Panc1 (cell line): ENCODE data around the gene FGF22. TPM values are rescaled to one million over a fixed set of nuclear protein-coding genes. Genes with fewer than 3 reads are reported as not detected.
A peak's percentile ranks its signal among the peaks of the same experiment; 100 is the strongest.

Experiments
- ATAC-seq: fragments of 200-7000 bp; cut with Tn5 transposase; 2 replicates; pipeline ENCODE4 v1.9.1; 2020; ENCODE audit warnings: mild to moderate bottlenecking, moderate library complexity
- Bru-seq: library from RNA; stranded (reverse); fragments of 400-500 nt; gene quantifications from one replicate; lab custom pipeline; 2021; lab: Mats Ljungman, UMichigan
- BruChase-seq, 2 experiments: library from RNA; stranded (reverse); fragments of 400-500 nt; gene quantifications; one replicate each; lab custom pipeline; 2021; lab: Mats Ljungman, UMichigan
- BruUV-seq: library from RNA; stranded (reverse); fragments of 400-500 nt; replicated peaks from 2 replicates; lab custom pipeline; 2021; lab: Mats Ljungman, UMichigan
- CTCF ChIA-PET: fragments of 300-600 bp; sonication (Branson Sonifier 250); formaldehyde crosslinking; loops from one replicate; lab custom pipeline; 2022; ENCODE audit warnings: antibody characterized with exemption; lab: Charles Lee
- POLR2A ChIA-PET: fragments of 300-600 bp; sonication (Branson Sonifier 250); formaldehyde crosslinking; loops from one replicate; lab custom pipeline; 2022; ENCODE audit warnings: antibody characterized with exemption; lab: Charles Lee
- DNase-seq: peaks from one replicate; pipeline ENCODE4 v3.0.0-alpha.2; 2010; ENCODE audit warnings: low read depth, low spot score
- H3K27ac ChIP-seq: 2 replicates; pipeline ENCODE4 v1.5.1; 2011; ENCODE audit warnings: mild to moderate bottlenecking, low read length, inconsistent platforms
- H3K27me3 ChIP-seq: fragments of 200-500 bp; sonication (Bioruptor generic); 2 replicates; pipeline ENCODE4 v1.6.0; 2014; ENCODE audit warnings: low read length, inconsistent platforms; ENCODE audit not compliant: control insufficient read depth, insufficient read depth
- H3K36me3 ChIP-seq: fragments of 200-500 bp; sonication (Bioruptor generic); 2 replicates; pipeline ENCODE4 v1.5.1; 2014; ENCODE audit warnings: inconsistent platforms, mild to moderate bottlenecking, low read length, moderate library complexity; ENCODE audit not compliant: control insufficient read depth, insufficient read depth
- H3K4me1 ChIP-seq: 2 replicates; pipeline ENCODE4 v1.5.1; 2011; ENCODE audit warnings: inconsistent platforms, mild to moderate bottlenecking, low read length, moderate library complexity; ENCODE audit not compliant: control insufficient read depth, insufficient read depth
- H3K4me3 ChIP-seq, 2 experiments: 2 replicates each; pipeline ENCODE4 v1.5.1; 2011 to 2012; ENCODE audit warnings: low read depth in 2 of 2, low read length in 2 of 2, mild to moderate bottlenecking in 2 of 2, inconsistent platforms in 1 of 2, moderate library complexity in 1 of 2
- H3K9me3 ChIP-seq: fragments of 200-500 bp; sonication (Bioruptor generic); 2 replicates; pipeline ENCODE4 v1.5.1; 2014; ENCODE audit warnings: low read depth, mild to moderate bottlenecking, inconsistent platforms, low read length, moderate library complexity; ENCODE audit not compliant: control insufficient read depth, insufficient read depth
- POLR2AphosphoS5 ChIP-seq: IDR thresholded peaks from 2 replicates; pipeline ENCODE4 v1.6.1; 2012; ENCODE audit warnings: mild to moderate bottlenecking, low read depth, low read length, moderate library complexity
- SIN3A ChIP-seq: IDR thresholded peaks from 2 replicates; pipeline ENCODE4 v1.6.1; 2012; ENCODE audit warnings: low read depth, mild to moderate bottlenecking, low read length, moderate library complexity, borderline replicate concordance; ENCODE audit not compliant: insufficient read depth
- TCF7L2 ChIP-seq: IDR thresholded peaks from 2 replicates; pipeline ENCODE4 v1.6.1; 2011; ENCODE audit warnings: mild to moderate bottlenecking, low read depth, low read length, inconsistent platforms
- in situ Hi-C: cut with HindIII; loops from 2 replicates; pipeline ENCODE4 v1.10.0; 2016; ENCODE audit warnings: low sequenced_read_pairs, low pct_unique_long_range_greater_than_20kb
- intact Hi-C: fragments of 100-400 bp; cut with micrococcal nuclease; formaldehyde crosslinking; loops from one replicate; pipeline ENCODE4 v1.10.0; 2022; ENCODE audit not compliant: unreplicated experiment
- long read RNA-seq: library from polyadenylated mRNA; unstranded; transcript quantifications from one replicate; pipeline ENCODE4 v2.0.0, GENCODE V29; 2021; ENCODE audit not compliant: unreplicated experiment
- polyA plus RNA-seq: library from polyadenylated mRNA; unstranded; fragments of >200 nt; gene quantifications from one replicate; pipeline ENCODE4 v1.2.1, GENCODE V29; 2012; ENCODE audit warnings: missing spikeins; ENCODE audit not compliant: insufficient read length
- total RNA-seq: library from RNA; stranded (reverse); gene quantifications from one replicate; pipeline ENCODE4 v1.2.1, GENCODE V29; 2021; ENCODE audit not compliant: unreplicated experiment
- TF ChIP-seq, protein P1 (sequence below): fragments of 450-650 bp; IDR thresholded peaks from 2 replicates; pipeline ENCODE4 v1.5.1; 2017; ENCODE audit warnings: mild to moderate bottlenecking
- TF ChIP-seq, protein P2 (sequence below), 2 experiments: IDR thresholded peaks; 2 replicates each; pipeline ENCODE4 v1.6.1; 2011 to 2012; ENCODE audit warnings: low read depth in 2 of 2, control low read depth in 1 of 2, low read length in 1 of 2, mild to moderate bottlenecking in 1 of 2, moderate library complexity in 1 of 2; ENCODE audit not compliant: insufficient read depth in 1 of 2

FGF22 gene
- total RNA-seq (0.72 TPM), Bru-seq, nascent RNA (percentile 30 among the genes with signal in this experiment), BruChase-seq, experiment 1, labeled RNA remaining after a 2-hour chase (percentile 23 among the genes with signal in this experiment), BruChase-seq, experiment 2, labeled RNA remaining after a 6-hour chase (percentile 30 among the genes with signal in this experiment)
- 0.48 TPM for polyA plus RNA-seq
- long read RNA-seq = 0 reads

DNA sequence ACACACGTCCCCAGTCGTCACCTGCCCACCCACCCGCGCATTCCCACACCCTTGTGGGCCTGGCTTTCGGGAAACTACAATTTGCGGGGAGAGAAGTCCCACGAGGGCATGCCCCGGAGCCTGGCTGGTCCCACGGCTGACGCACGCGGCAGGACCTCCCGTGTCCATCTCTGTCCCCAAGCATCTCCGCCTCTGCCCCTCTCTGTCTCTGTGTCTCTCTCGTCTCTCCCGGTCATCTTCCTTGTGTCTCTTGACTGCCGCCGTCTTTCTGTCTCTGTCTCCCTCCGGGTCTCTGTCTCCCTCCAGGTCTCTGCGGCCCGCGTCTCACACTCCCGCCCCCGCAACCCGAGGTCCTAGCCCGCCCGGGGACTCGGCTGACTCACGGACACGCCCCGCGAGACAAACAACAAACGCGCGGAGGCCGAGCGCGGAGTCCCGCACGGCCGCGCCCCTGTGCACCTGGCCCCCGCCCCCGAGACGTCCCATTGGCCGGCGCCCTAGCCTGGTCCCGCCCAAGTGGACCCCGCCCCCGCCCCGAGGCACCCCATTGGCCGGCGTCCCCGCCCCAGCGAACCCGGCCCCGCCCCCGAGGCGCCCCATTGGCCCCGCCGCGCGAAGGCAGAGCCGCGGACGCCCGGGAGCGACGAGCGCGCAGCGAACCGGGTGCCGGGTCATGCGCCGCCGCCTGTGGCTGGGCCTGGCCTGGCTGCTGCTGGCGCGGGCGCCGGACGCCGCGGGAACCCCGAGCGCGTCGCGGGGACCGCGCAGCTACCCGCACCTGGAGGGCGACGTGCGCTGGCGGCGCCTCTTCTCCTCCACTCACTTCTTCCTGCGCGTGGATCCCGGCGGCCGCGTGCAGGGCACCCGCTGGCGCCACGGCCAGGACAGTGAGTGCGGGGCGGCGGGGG lies at the start of gene FGF22:
TSS of gene FGF22 (plus strand) at position 627 of the 908 bp plus-strand sequence. CDS start at position 674, 47 bp downstream.
- ATAC-seq (peak; percentile 90), DNase-seq (no peak)
- H3K27me3 ChIP-seq = no peaks in the 10 kb centered on the region
- no peaks in the 10 kb centered on the region for H3K9me3 ChIP-seq
- CTCF ChIA-PET = no interaction called here
- no peak within 1 kb of the TSS for H3K27ac ChIP-seq
- in situ Hi-C loops = no loop called here
- no peaks in the 10 kb centered on the region for H3K36me3 ChIP-seq
- H3K4me3 ChIP-seq = peak within 1 kb of the TSS; percentile 52 to 61
- BruUV-seq = no TSS peak
- peak; percentile 37; the same call in 1 of the 2 replicates for TF ChIP-seq SIN3A
- TF ChIP-seq POLR2AphosphoS5 = no peak
- no peaks in the 10 kb centered on the region for H3K4me1 ChIP-seq
- intact Hi-C loops = no loop called here
- POLR2A ChIA-PET = no interaction called here

DNA sequence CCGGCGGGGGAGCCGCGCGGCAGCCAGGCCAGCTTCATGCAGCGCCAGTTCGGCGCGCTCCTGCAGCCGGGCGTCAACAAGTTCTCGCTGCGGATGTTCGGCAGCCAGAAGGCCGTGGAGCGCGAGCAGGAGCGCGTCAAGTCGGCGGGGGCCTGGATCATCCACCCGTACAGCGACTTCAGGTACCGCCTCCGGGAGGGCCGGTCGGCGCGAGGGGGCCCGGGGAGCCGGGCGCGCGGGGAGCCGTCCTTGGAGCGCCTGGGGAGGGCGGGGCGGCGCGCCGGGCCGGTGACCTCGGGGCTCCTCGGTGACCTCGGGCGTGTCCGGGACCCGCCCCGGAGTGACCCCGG lies 49.3 kb upstream of the FGF22 start:
- no peaks in the 10 kb centered on the region for H3K27me3 ChIP-seq

DNA sequence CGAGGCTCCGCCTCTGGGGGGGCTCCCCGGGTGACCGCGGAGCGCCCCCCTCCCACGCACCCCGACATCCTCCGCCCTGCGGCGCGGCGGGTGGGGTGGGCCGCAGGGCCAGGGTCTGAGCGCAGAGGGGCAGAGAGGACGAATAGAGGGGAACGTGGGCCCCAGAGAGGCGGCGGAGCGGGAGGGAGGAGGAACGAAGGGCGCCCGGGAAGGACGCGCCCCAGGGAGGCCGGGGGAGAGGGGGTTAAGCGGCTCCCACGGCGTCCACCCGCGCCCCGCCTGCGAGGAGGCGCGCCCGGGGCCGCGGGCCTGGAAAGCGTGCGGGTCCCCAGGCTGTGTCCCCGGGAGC lies 49.0 kb upstream of the FGF22 start:
- in situ Hi-C loops (no loop called here), intact Hi-C loops (no loop called here)
- no peak for DNase-seq
- ChIA-PET POLR2A (no interaction called here), CTCF (no interaction called here)
- H3K9me3 ChIP-seq = no peaks in the 10 kb centered on the region
- no peaks in the 10 kb centered on the region for H3K27me3 ChIP-seq
- H3K4me1 ChIP-seq = peaks cover 20% of the 10 kb centered on the region
- no peak for ATAC-seq
- H3K36me3 ChIP-seq = no peaks in the 10 kb centered on the region
- BruUV-seq = no TSS peak
- peak overlapping the region; percentile 30 to 31; a peak in 3 of 4 replicates for H3K4me3 ChIP-seq
- no peak overlapping the region for H3K27ac ChIP-seq
- TF ChIP-seq, protein P1, sequence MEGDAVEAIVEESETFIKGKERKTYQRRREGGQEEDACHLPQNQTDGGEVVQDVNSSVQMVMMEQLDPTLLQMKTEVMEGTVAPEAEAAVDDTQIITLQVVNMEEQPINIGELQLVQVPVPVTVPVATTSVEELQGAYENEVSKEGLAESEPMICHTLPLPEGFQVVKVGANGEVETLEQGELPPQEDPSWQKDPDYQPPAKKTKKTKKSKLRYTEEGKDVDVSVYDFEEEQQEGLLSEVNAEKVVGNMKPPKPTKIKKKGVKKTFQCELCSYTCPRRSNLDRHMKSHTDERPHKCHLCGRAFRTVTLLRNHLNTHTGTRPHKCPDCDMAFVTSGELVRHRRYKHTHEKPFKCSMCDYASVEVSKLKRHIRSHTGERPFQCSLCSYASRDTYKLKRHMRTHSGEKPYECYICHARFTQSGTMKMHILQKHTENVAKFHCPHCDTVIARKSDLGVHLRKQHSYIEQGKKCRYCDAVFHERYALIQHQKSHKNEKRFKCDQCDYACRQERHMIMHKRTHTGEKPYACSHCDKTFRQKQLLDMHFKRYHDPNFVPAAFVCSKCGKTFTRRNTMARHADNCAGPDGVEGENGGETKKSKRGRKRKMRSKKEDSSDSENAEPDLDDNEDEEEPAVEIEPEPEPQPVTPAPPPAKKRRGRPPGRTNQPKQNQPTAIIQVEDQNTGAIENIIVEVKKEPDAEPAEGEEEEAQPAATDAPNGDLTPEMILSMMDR = no peak
- TF ChIP-seq, protein P2, sequence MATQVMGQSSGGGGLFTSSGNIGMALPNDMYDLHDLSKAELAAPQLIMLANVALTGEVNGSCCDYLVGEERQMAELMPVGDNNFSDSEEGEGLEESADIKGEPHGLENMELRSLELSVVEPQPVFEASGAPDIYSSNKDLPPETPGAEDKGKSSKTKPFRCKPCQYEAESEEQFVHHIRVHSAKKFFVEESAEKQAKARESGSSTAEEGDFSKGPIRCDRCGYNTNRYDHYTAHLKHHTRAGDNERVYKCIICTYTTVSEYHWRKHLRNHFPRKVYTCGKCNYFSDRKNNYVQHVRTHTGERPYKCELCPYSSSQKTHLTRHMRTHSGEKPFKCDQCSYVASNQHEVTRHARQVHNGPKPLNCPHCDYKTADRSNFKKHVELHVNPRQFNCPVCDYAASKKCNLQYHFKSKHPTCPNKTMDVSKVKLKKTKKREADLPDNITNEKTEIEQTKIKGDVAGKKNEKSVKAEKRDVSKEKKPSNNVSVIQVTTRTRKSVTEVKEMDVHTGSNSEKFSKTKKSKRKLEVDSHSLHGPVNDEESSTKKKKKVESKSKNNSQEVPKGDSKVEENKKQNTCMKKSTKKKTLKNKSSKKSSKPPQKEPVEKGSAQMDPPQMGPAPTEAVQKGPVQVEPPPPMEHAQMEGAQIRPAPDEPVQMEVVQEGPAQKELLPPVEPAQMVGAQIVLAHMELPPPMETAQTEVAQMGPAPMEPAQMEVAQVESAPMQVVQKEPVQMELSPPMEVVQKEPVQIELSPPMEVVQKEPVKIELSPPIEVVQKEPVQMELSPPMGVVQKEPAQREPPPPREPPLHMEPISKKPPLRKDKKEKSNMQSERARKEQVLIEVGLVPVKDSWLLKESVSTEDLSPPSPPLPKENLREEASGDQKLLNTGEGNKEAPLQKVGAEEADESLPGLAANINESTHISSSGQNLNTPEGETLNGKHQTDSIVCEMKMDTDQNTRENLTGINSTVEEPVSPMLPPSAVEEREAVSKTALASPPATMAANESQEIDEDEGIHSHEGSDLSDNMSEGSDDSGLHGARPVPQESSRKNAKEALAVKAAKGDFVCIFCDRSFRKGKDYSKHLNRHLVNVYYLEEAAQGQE (IDR thresholded peaks at IDR 0.05; ENCODE audit: insufficient read depth in 1 of 2, low read depth in 2 of 2, low read length in 1 of 2) = no peak
- no peak for TF ChIP-seq POLR2AphosphoS5
- TF ChIP-seq TCF7L2 = no peak

More for the DNA sequence above, 49.3 kb upstream of the FGF22 start:
- TF ChIP-seq SIN3A = no peak
- TF ChIP-seq, protein P2 (IDR thresholded peaks at IDR 0.05; ENCODE audit: insufficient read depth in 1 of 2, low read depth in 2 of 2, low read length in 1 of 2) = peak in 1 of 2 experiments; percentile 66; a peak in 1 of 4 replicates
- Histone ChIP-seq H3K9me3 (no peaks in the 10 kb centered on the region), H3K36me3 (no peaks in the 10 kb centered on the region), H3K4me1 (peaks cover 20% of the 10 kb centered on the region), H3K4me3 (peak overlapping the region; percentile 30 to 31; a peak in 3 of 4 replicates), H3K27ac (no peak overlapping the region)
- peak; percentile 27; the same call in 1 of the 2 replicates for ATAC-seq
- POLR2A ChIA-PET = no interaction called here
- no peak for DNase-seq
- intact Hi-C loops (no loop called here), in situ Hi-C loops (no loop called here)
- no TSS peak for BruUV-seq
- CTCF ChIA-PET = no interaction called here
